K562 (cell line): Measurements from ENCODE around the gene PARD3. TPM values are rescaled to one million over a fixed set of nuclear protein-coding genes. Genes with fewer than 3 reads are reported as not detected.

ENCODE experiments used
- ATAC-seq: fragments of 200-7000 bp; cut with Tn5 transposase; 3 replicates; pipeline ENCODE4 v1.9.1; 2020; ENCODE audit warnings: moderate library complexity
- BruUV-seq: library from RNA; stranded (reverse); fragments of 400-500 nt; replicated peaks from 2 replicates; lab custom pipeline; 2021; lab: Mats Ljungman, UMichigan
- CTCF ChIA-PET: fragments of 300-600 bp; formaldehyde crosslinking; extraction: SDS; loops from one replicate; lab custom pipeline; 2021; ENCODE audit warnings: low intra/inter-chr PET ratio; lab: Yijun Ruan, JAX
- POLR2A ChIA-PET: fragments of 300-600, 350-650 bp; sonication (Branson Sonifier 250); formaldehyde crosslinking; extraction: SDS; loops from one replicate; lab custom pipeline; 2021; ENCODE audit warnings: antibody characterized with exemption, inconsistent platforms; lab: Yijun Ruan, JAX
- DNase-seq, 4 experiments: peaks; one replicate each; pipeline versions ENCODE4 v3.0.0 to v3.0.0-alpha.2; 2011 to 2018; ENCODE audit warnings: low spot score in 3 of 4, mixed read lengths in 3 of 4; ENCODE audit errors: extremely low read depth in 1 of 4
- FAIRE-seq: peaks from 2 replicates; lab custom pipeline; 2011; peaks lifted over from hg19 to GRCh38; lab: Jason Lieb, UNC
- H2AFZ ChIP-seq: 2 replicates; pipeline ENCODE4 v1.6.0; 2011; ENCODE audit warnings: low read depth, low read length, control low read depth, inconsistent platforms
- H3K27ac ChIP-seq: fragments of 200-600 bp; 3 replicates; pipeline ENCODE4 v1.8.0; 2011; ENCODE audit warnings: low read depth, mild to moderate bottlenecking, control low read depth, inconsistent platforms, low read length, moderate library complexity, mixed read lengths; ENCODE audit errors: extremely low read depth
- H3K27me3 ChIP-seq, 2 experiments: fragments of 300-600 bp in 1 of 2; 2 replicates in 1 of 2; 3 replicates in 1 of 2; pipeline versions ENCODE4 v1.6.0 to v1.8.0; 2011; ENCODE audit warnings: inconsistent platforms in 2 of 2, low read length in 2 of 2, mild to moderate bottlenecking in 1 of 2, mixed read lengths in 1 of 2, moderate library complexity in 1 of 2; ENCODE audit not compliant: control insufficient read depth in 2 of 2, insufficient read depth in 2 of 2
- H3K36me3 ChIP-seq: fragments of 300-600 bp; 3 replicates; pipeline ENCODE4 v1.8.0; 2011; ENCODE audit warnings: mild to moderate bottlenecking, low read length, inconsistent platforms; ENCODE audit not compliant: control insufficient read depth, insufficient read depth
- H3K4me1 ChIP-seq, 2 experiments: fragments of 200-600 bp in 1 of 2; replicated peaks in 1 of 2; 2 replicates in 1 of 2; 3 replicates in 1 of 2; pipeline versions ENCODE4 v1.5.1 to v1.8.0; 2011; ENCODE audit warnings: inconsistent platforms in 2 of 2, low read length in 2 of 2, mild to moderate bottlenecking in 1 of 2, mixed read lengths in 1 of 2, moderate library complexity in 1 of 2; ENCODE audit not compliant: control insufficient read depth in 2 of 2, insufficient read depth in 2 of 2
- H3K4me2 ChIP-seq: 2 replicates; pipeline ENCODE4 v1.6.1; 2011; ENCODE audit warnings: low read length, control low read depth, inconsistent platforms, mixed read lengths; ENCODE audit not compliant: insufficient read depth
- H3K4me3 ChIP-seq: fragments of 200-600 bp; sonication (generic), shearing (Covaris generic); 2 replicates; pipeline ENCODE4 v1.5.1; 2016; ENCODE audit warnings: control low read depth, inconsistent platforms
- H3K79me2 ChIP-seq: fragments of 200-600 bp; 3 replicates; pipeline ENCODE4 v1.8.0; 2011; ENCODE audit warnings: low read length, inconsistent platforms; ENCODE audit not compliant: control insufficient read depth, insufficient read depth
- H3K9ac ChIP-seq, 2 experiments: 2 replicates each; pipeline versions ENCODE4 v1.6.0 to v1.6.1; 2011; ENCODE audit warnings: low read depth in 2 of 2, low read length in 2 of 2, control low read depth in 1 of 2, inconsistent platforms in 1 of 2, mild to moderate bottlenecking in 1 of 2, mixed read lengths in 1 of 2; ENCODE audit not compliant: insufficient read depth in 1 of 2
- H3K9me1 ChIP-seq: one replicate; pipeline ENCODE4 v1.6.0; 2011; ENCODE audit warnings: inconsistent platforms, mild to moderate bottlenecking, low read length, moderate library complexity; ENCODE audit not compliant: control insufficient read depth, insufficient read depth
- H3K9me3 ChIP-seq: replicated peaks from 2 replicates; pipeline ENCODE4 v1.5.1; 2011; ENCODE audit warnings: low read depth, low read length, inconsistent platforms; ENCODE audit not compliant: control insufficient read depth, insufficient read depth
- H4K20me1 ChIP-seq: replicated peaks from 2 replicates; pipeline ENCODE4 v1.6.1; 2011; ENCODE audit warnings: low read length, inconsistent platforms, mixed read lengths; ENCODE audit not compliant: control insufficient read depth, insufficient read depth
- BACH1 ChIP-seq: fragments of 200-800 bp; sonication (Bioruptor generic); IDR thresholded peaks from 2 replicates; pipeline ENCODE4 v1.6.1; 2016; ENCODE audit warnings: missing genetic modification characterization, missing compliant biosample characterization
- BRD4 ChIP-seq: fragments of 200-600 bp; sonication (generic); IDR thresholded peaks from 2 replicates; pipeline ENCODE4 v1.6.1; 2017; ENCODE audit warnings: inconsistent platforms
- ESRRA ChIP-seq: fragments of 450-650 bp; IDR thresholded peaks from 2 replicates; pipeline ENCODE4 v1.6.1; 2014; ENCODE audit warnings: low read depth, mild to moderate bottlenecking, moderate library complexity, borderline replicate concordance
- ETS2 ChIP-seq: IDR thresholded peaks from 2 replicates; pipeline ENCODE4 v1.6.1; 2016; ENCODE audit warnings: borderline replicate concordance, missing genetic modification characterization, mild to moderate bottlenecking, moderate library complexity, missing compliant biosample characterization; ENCODE audit not compliant: poor library complexity, severe bottlenecking
- GATAD2A ChIP-seq: fragments of 450-650 bp; IDR thresholded peaks from 2 replicates; pipeline ENCODE4 v1.6.1; 2017
- HDAC1 ChIP-seq, 2 experiments: fragments of 450-650 bp; IDR thresholded peaks; 2 replicates each; pipeline ENCODE4 v1.6.1; 2016 to 2017; ENCODE audit warnings: inconsistent platforms in 1 of 2, mild to moderate bottlenecking in 1 of 2, moderate library complexity in 1 of 2
- HNRNPL ChIP-seq: fragments of 200-400 bp; formaldehyde crosslinking; IDR thresholded peaks from 2 replicates; pipeline ENCODE4 v1.6.1; 2017; ENCODE audit warnings: low read depth, mild to moderate bottlenecking, low read length
- KDM1A ChIP-seq, 2 experiments: fragments of 450-650 bp; IDR thresholded peaks; 2 replicates each; pipeline ENCODE4 v1.6.1; 2016; ENCODE audit warnings: mild to moderate bottlenecking in 2 of 2
- MED1 ChIP-seq: sonication (generic); formaldehyde crosslinking; IDR thresholded peaks from 2 replicates; pipeline ENCODE4 v1.8.1; 2023; ENCODE audit warnings: missing genetic modification reagents, borderline replicate concordance
- MEIS2 ChIP-seq: fragments of 450-650 bp; IDR thresholded peaks from 2 replicates; pipeline ENCODE4 v1.6.1; 2014; ENCODE audit warnings: mild to moderate bottlenecking; ENCODE audit not compliant: partially characterized antibody
- POLR3A ChIP-seq: IDR thresholded peaks from 2 replicates; pipeline ENCODE4 v1.6.1; 2011; ENCODE audit warnings: borderline replicate concordance, mild to moderate bottlenecking, moderate library complexity; ENCODE audit not compliant: insufficient read length, insufficient read depth; ENCODE audit errors: extremely low read depth
- PREB ChIP-seq: sonication (generic); formaldehyde crosslinking; IDR thresholded peaks from 2 replicates; pipeline ENCODE4 v1.8.1; 2023; ENCODE audit warnings: mild to moderate bottlenecking, missing genetic modification reagents
- RFX1 ChIP-seq: fragments of 450-650 bp; IDR thresholded peaks from 2 replicates; pipeline ENCODE4 v1.6.1; 2016; ENCODE audit warnings: mild to moderate bottlenecking, moderate library complexity
- THAP7 ChIP-seq: fragments of 250-450 bp; sonication (Bioruptor Pico); IDR thresholded peaks from 2 replicates; pipeline ENCODE4 v1.5.0; 2021
- YY1 ChIP-seq, 3 experiments: IDR thresholded peaks; 2 replicates each; pipeline ENCODE4 v1.6.1; 2011; ENCODE audit warnings: low read length in 2 of 3, mild to moderate bottlenecking in 2 of 3, moderate library complexity in 2 of 3, borderline replicate concordance in 1 of 3, control low read depth in 1 of 3, low read depth in 1 of 3; ENCODE audit not compliant: insufficient read depth in 3 of 3, insufficient replicate concordance in 2 of 3, control insufficient read depth in 1 of 3, insufficient read length in 1 of 3; ENCODE audit errors: extremely low read depth in 1 of 3
- ZKSCAN8 ChIP-seq: fragments of 200-800 bp; sonication (Bioruptor generic); IDR thresholded peaks from 2 replicates; pipeline ENCODE4 v1.6.1; 2016; ENCODE audit warnings: missing genetic modification characterization, missing compliant biosample characterization
- ZNF561 ChIP-seq: fragments of 450-650 bp; formaldehyde crosslinking; conservative IDR thresholded peaks from 2 replicates; pipeline ENCODE4 v1.4.0; 2020; ENCODE audit warnings: mild to moderate bottlenecking, moderate library complexity
- ZNF586 ChIP-seq: fragments of 450-650 bp; formaldehyde crosslinking; conservative IDR thresholded peaks from 2 replicates; pipeline ENCODE4 v1.4.0; 2020; ENCODE audit warnings: mild to moderate bottlenecking, moderate library complexity
- ZNF668 ChIP-seq: fragments of 250-450 bp; sonication (Bioruptor Pico); IDR thresholded peaks from 2 replicates; pipeline ENCODE4 v1.8.0; 2022; ENCODE audit warnings: mild to moderate bottlenecking, inconsistent platforms
- ZNF699 ChIP-seq: fragments of 250-450 bp; sonication (Bioruptor Pico); IDR thresholded peaks from 2 replicates; pipeline ENCODE4 v1.8.0; 2021; ENCODE audit warnings: mild to moderate bottlenecking, moderate library complexity; ENCODE audit not compliant: insufficient replicate concordance
- WGBS: fragments of 100-300 bp; shearing (Covaris generic); methylation state at CpG from one replicate; pipeline ENCODE4 v1.1.6; 2016; ENCODE audit warnings: low coverage, mixed read lengths; ENCODE audit not compliant: insufficient coverage; ENCODE audit errors: missing lambda C conversion rate; 5-methylcytosine and 5-hydroxymethylcytosine counted together
- in situ Hi-C: fragments of 300-500 bp; cut with MboI; formaldehyde crosslinking; loops from 4 replicates; pipeline ENCODE4 v1.15.0; 2018; ENCODE audit warnings: inconsistent platforms, mixed read lengths
- intact Hi-C: fragments of 100-400 bp; cut with micrococcal nuclease; formaldehyde crosslinking; loops from 2 replicates; pipeline ENCODE4 v1.14.2; 2022
- polyA plus RNA-seq, 8 experiments: library from polyadenylated mRNA; depleted of rRNA in 4 of 8; stranded (reverse) in 5 of 8; unstranded in 3 of 8; fragments of >200 nt; fragmentation: Nextera tagmentation in 2 of 8; fragmentation: Illumina TruSeq in 1 of 8; extraction: Ambion mirVana in 2 of 8; extraction: Trizol in 1 of 8; gene quantifications; 2 replicates each; pipeline versions ENCODE4 v1.2.1 to v1.2.3, GENCODE V29; 2011 to 2014; ENCODE audit warnings: inconsistent platforms in 1 of 8, missing spikeins in 1 of 8
- total RNA-seq, 7 experiments: library from RNA; depleted of rRNA in 6 of 7; stranded (reverse); fragments of >200 nt in 6 of 7; fragmentation: Illumina TruSeq in 2 of 7; extraction: Trizol in 2 of 7; gene quantifications; 2 replicates each; pipeline versions ENCODE4 v1.2.1 to v1.2.3, GENCODE V29; 2011 to 2021; ENCODE audit warnings: low replicate concordance in 1 of 7

Gene PARD3
- total and polyA plus RNA-seq, 9 of the 15 experiments (the other 6 are each of a cell fraction or from before 2014, with no cell fraction given) = 2.7 to 11.7 (median 7.7) TPM

- CTCF ChIA-PET = no interaction called here
- intact Hi-C loops = no loop called here
- FAIRE-seq = no peak
Measured at GRCh38 chr10:34796133-34796532, 19.0 kb downstream of the PARD3 start.

More at GRCh38 chr10:34796133-34796532, 19.0 kb downstream of the PARD3 start:
- H3K4me2 ChIP-seq = no peak overlapping the region
- H3K27ac ChIP-seq = no peak overlapping the region
- H3K4me3 ChIP-seq = no peak overlapping the region
- POLR2A ChIA-PET = no interaction called here
- no TSS peak for BruUV-seq
- H3K27me3 ChIP-seq = no peaks in the 10 kb centered on the region; a peak in 1 of 5 replicates
- peaks cover 0 to 12% of the 10 kb centered on the region in 2 experiments; a peak in 2 of 5 replicates for H3K4me1 ChIP-seq
- H3K9ac ChIP-seq = no peak overlapping the region
- in situ Hi-C loops = no loop called here
- WGBS = 22% methylated on average over 1 of the region's 1 CpG
- H3K36me3 ChIP-seq = no peaks in the 10 kb centered on the region
- H3K9me1 ChIP-seq = peaks cover 2% of the 10 kb centered on the region
- no peaks in the 10 kb centered on the region; the same call in 1 of the 2 replicates for H4K20me1 ChIP-seq
- H3K9me3 ChIP-seq = no peaks in the 10 kb centered on the region
- no peaks in the 10 kb centered on the region; the same call in 2 of the 3 replicates for H3K79me2 ChIP-seq
- TF ChIP-seq HNRNPL = no peak
- TF ChIP-seq ESRRA = no peak
- no peak for TF ChIP-seq POLR3A
- no peak for TF ChIP-seq MEIS2
- TF ChIP-seq BRD4 = no peak
- TF ChIP-seq YY1 (IDR thresholded peaks at IDR 0.05; ENCODE audit: borderline replicate concordance in 1 of 3, control insufficient read depth in 1 of 3, extremely low read depth in 1 of 3, insufficient read depth in 3 of 3, insufficient read length in 1 of 3, insufficient replicate concordance in 2 of 3, low read depth in 1 of 3, low read length in 2 of 3) = no peak
- no peak for TF ChIP-seq KDM1A (IDR thresholded peaks at IDR 0.05)
- no peak for TF ChIP-seq HDAC1 (IDR thresholded peaks at IDR 0.05)
- no peak for TF ChIP-seq PREB (CRISPR knock-in tag)
- no peak for TF ChIP-seq THAP7
- no peak for TF ChIP-seq BACH1 (tag)
- no peak for TF ChIP-seq ZNF561 (CRISPR knock-in tag)
- no peak for TF ChIP-seq ZNF586 (CRISPR knock-in tag)
- TF ChIP-seq ZKSCAN8 (CRISPR knock-in tag) = no peak
- no peak for TF ChIP-seq ETS2 (tag)
- no peak for TF ChIP-seq MED1 (CRISPR knock-in tag)
- no peak for TF ChIP-seq ZNF699 (CRISPR knock-in tag)
- no peak for TF ChIP-seq GATAD2A
- no peak for TF ChIP-seq ZNF668
- no peak for TF ChIP-seq RFX1
- DNase-seq (no peak), ATAC-seq (no peak)
- no peak overlapping the region for H2AFZ ChIP-seq
